GM21390 (cell line): ENCODE measurements around the gene ZNF415.
"Not testable (repeated sequence)": the region's sequence is repeated elsewhere in the genome, so short reads cannot be mapped to it uniquely, and the experiment has no call there.

Source experiments
- ATAC-seq: cut with Tn5 transposase; IDR thresholded peaks from one replicate; pipeline ENCODE4 v1.9.1; 2021; ENCODE audit not compliant: unreplicated experiment

ZNF415 gene

DNA sequence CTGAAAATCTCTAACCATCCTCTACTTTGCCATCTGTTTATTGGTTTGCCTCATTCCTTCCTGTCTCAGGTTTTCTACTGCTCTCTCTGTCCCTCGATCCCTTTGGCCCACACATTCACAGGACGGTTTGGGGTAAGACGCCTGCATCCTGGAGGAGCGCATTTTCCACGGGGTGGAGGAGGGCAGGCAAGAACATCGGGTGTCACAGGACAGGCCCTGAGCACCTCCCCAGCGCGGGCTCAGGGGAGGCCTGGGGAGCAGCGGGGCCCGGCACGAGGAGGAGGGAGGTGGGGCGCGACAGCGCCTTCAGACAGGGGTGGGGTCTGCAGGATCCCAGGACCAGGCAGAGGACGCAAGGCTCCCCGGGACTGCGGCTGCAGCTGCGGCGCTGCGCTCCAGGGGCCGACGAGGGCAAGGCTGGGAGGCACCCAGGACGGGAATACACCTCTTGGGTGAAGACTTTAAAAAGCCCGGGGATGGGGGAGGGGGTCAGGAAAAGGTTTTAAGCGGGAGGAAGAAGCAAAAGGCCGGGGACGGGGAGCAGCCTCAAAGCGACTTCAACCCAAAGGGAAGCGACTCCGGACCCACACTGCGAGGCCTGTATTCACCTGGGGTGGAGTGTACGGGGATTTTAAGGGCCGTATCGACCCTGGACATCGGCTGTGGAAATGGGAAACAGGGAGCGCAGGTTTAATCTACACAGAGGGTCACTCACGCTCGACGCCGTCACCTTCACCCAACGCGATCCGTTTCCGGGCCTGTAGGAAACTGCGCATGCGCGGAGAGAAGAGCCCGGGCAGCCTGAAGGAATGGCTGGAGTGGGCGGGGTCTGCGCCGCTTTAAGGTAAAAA, at the start of gene ZNF415:
Gene ZNF415, minus strand, starts transcription at position 770 of the 851 bp plus-strand sequence. CDS start 10,234 bp downstream, outside the sequence.
- ATAC-seq = no peak

DNA sequence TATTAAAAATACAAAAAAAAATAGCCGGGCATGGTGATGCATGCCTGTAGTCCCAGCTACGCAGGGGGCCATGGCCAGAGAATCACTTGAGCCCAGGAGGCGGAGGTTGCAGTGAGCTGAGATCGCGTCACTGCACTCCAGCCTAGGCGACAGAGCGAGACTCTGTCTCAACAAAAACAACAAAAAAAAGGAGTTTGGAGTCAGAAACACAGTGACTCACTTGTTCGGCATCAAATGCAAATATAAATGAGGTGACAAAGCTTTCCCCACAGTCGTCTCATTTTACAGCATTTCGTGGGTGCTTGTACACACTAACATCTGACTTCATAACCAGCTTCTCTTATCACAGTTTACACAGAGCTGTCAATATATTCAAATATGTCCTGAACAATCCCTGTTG, 49.5 kb upstream of the ZNF415 start:
- no peak for ATAC-seq

DNA sequence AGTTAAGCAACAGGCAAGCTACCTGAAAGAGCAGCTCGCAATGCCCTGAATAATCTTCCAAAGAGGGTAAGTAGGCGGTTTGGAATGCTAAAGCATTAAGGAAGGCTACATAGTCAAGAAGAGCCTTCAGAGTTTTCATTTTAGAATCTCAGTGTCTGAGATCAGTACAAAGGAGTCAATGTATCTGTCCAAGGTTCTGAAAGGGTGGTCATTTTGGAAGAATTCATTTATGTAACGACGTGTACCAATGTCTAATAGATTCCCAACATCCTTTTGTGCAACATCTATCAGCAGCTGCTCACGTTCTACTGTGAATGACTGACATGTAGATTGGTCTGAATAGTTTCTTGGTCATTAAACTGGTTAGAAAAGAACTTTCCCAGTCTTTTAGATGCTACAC, 45.3 kb upstream of the ZNF415 start:
- ATAC-seq = no peak

- no peak for ATAC-seq
These were observed 40.2 kb upstream of the ZNF415 start for GRCh38 chr19:53172889-53173288.

- no peak for ATAC-seq
These were observed 33.0 kb upstream of the ZNF415 start for GRCh38 chr19:53165691-53166091.

DNA sequence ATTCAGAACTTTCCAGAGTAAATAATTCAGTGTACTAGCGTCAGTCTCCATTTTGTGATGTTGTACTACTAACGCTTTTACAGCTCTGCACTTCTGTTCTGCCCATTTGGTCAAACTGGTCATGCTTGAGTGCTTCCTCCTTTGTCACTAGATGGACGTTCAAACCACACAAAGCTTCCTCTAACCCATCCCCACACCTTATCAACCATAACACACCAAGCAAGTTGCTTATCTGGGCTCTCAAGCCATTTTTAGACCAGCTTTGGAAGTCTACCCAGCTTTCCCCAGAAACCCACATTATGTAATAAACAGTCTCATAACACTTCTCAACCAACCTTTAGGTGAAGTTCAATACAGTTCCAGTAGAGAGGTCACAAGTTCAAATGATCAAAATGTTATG, 28.4 kb upstream of the ZNF415 start:
- no peak for ATAC-seq

- ATAC-seq = no peak
These were observed 27.6 kb upstream of the ZNF415 start for GRCh38 chr19:53160350-53160749.

DNA sequence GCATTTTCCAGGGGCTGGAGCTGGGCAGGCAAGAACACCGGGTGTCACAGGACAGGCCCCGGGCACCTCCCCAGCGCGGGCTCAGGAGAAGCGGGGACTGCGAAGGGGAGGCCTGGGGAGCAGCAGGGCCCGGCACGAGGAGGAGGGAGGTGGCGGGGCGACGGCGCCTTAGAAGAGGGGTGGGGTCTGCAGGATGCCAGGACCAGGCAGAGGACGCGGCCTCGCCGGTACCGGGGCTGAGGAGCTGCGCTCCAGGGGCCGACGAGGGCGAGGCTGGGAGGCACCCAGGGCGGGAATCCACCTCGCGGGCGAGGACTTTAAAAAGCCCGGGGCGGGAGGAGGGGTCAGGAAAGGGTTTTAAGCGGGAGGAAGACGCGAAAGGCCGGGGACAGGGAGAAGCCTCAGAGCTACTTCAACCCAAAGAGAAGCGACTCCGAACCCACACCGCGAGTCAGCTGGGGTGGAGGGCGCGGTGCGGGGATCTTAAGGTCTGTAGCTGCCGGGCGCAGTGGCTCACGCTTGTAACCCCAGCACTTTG, 25.5 kb upstream of the ZNF415 start:
- ATAC-seq = no peak

DNA sequence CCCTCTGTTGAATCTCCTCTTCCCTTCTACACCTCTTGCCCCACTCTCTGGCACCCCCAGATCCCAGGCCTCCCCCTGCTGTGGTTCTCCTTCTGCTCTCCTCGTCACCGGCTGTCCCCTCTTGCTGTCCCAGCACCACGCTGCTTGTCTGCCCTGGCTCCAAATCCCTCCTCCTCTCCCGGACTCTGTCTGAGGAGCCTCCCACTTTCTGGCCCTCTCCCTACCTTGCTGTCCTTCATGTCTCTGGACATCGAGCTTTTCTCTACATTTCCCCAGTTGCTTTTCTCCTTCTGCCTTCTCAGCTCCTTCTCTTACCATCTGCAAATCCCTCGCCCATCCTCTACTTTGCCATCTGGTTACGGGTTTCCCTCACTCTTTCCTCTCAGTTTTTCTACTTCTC, 24.9 kb upstream of the ZNF415 start:
- no peak for ATAC-seq

DNA sequence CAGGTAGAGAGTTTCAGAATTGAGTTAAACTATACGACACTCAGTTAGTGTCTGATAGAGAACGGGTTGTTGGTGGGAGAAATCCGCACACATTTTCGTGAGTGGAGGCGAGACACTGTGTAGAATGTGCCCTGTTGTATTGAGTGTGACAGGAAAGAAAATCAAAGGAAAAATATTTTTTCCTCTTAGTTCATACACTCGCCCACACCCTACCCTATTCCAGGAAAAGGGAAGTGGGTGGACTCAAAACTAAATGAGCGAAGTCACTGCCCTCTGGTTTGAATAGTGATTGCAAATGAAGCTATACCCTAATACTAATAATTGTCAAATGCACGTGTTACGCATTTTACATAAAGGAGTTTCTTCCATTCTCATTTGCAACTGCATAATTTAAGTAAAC, 24.1 kb upstream of the ZNF415 start:
- ATAC-seq = no peak

- no peak for ATAC-seq
These were observed 14.9 kb upstream of the ZNF415 start for GRCh38 chr19:53147645-53148044.

- no peak for ATAC-seq
These were observed 7.6 kb upstream of the ZNF415 start for GRCh38 chr19:53140351-53140750.

GRCh38 chr19:53136432-53136831, 3.7 kb upstream of the ZNF415 start:
- ATAC-seq = no peak

DNA sequence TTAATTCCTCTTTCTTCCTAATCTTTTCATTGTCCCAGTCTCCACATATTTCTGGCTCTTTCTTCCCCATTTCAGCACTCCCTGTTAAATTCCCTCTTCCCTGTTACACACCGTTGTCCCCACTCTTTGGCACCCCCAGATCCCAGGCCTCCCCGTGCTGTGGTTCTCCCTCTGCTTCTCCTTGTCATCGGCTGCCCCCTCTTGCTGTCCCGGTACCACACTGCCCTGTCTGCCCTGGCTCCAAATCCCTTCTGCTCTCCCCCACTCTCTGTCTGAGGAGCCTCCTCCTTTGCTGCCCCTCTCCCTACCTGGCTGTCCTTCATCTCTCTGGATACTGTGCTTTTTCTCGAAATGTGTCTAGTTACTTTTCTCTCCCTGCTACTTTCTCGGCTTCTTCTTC, 983 bp downstream of the ZNF415 start:
- ATAC-seq = no peak

- no peak for ATAC-seq
These were observed 1.6 kb downstream of the ZNF415 start for GRCh38 chr19:53131085-53131590.

- ATAC-seq = no peak
These were observed 2.2 kb downstream of the ZNF415 start for GRCh38 chr19:53130506-53130905.

- not testable (repeated sequence) for ATAC-seq
These were observed 5.8 kb downstream of the ZNF415 start for GRCh38 chr19:53126733-53127526.

DNA sequence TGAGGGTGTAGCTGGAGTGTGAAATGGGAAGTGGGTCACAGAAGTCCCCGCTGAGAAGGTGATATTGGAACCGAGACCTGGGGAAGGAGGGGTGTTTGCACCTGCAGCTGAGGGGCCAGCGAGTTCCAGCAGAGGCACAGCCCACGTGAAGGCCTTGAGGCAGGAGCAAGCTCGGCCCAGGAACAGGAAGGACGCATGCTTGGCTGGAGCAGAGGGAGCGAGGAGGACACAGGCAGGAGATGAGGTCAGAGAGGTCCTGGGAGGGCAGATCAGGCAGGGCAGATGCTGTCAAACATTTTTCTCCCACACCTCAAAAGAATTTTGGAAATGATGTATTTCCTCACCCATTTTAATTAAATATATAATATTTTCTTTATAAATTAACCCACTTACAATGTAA, 9.3 kb downstream of the ZNF415 start:
- ATAC-seq = no peak

DNA sequence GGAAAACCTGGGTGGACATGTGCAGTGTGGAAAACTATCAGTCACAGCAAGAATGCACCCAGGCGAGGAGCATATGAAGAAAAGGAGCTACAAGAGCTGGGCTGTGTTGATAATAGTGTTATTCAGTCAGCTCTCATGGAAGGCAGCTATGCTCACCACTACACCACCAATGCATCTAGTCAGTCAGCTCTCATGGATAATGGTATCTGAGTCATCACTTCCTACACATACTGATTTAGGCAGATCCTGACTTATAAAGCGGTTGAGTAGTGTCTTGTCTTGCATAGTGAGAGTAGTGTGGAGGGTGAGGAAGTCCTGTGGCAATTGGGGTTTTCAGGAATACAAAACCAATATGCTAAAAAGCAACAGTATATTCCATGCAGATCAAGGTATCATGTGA, 20.4 kb downstream of the ZNF415 start:
- ATAC-seq = no peak

GRCh38 chr19:53109527-53109926, 23.2 kb downstream of the ZNF415 start:
- ATAC-seq = no peak
